Left colon (tissue), 2 donors: Measurements from ENCODE around the gene NHERF2. TPM values are rescaled to one million over a fixed set of nuclear protein-coding genes. Genes with fewer than 3 reads are reported as not detected.

Experiments
- ATAC-seq: fragments of 200-7000 bp; cut with Tn5 transposase; one replicate; pipeline ENCODE4 v1.9.1; 2020; ENCODE audit warnings: mild to moderate bottlenecking, moderate library complexity
- DNase-seq, 2 donors: peaks; one replicate each; pipeline ENCODE4 v3.0.0-alpha.2; 2020
- intact Hi-C, 2 donors: fragments of 100-400 bp; cut with DNase I in 1 of 2; cut with micrococcal nuclease in 1 of 2; formaldehyde crosslinking; loops; one replicate each; pipeline versions ENCODE4 v1.11.2 to v1.14.0; 2022; cut with DNase I, micrococcal nuclease
- long read RNA-seq: library from polyadenylated mRNA; unstranded; transcript quantifications from one replicate; pipeline ENCODE4 v2.0.0, GENCODE V29; 2021
- total RNA-seq, 2 donors: library from RNA; stranded (reverse); fragmentation: NEBNext Ultra II Directional; extraction: Animal tissue kit (Norgen Biotek cat#: 25700); gene quantifications; one replicate each; pipeline ENCODE4 v1.2.1, GENCODE V29; 2021
- donor health status: DM: no; HTN: no; CAD: no.
- donor health status: DM: yes; HTN: yes; CAD: no.

The NHERF2 gene
- 10 to 100 TPM; 69.3 to 73.7 TPM for total RNA-seq
- long read RNA-seq, transcript SLC9A3R2-201 (7 exons, 2,194 nt), result major isoform, 6 of 11 reads
- long read RNA-seq, partial matches to known transcripts, result 0 of 11 reads
- long read RNA-seq, other reads (novel, unspliced or antisense), result 1 of 11 reads

DNA sequence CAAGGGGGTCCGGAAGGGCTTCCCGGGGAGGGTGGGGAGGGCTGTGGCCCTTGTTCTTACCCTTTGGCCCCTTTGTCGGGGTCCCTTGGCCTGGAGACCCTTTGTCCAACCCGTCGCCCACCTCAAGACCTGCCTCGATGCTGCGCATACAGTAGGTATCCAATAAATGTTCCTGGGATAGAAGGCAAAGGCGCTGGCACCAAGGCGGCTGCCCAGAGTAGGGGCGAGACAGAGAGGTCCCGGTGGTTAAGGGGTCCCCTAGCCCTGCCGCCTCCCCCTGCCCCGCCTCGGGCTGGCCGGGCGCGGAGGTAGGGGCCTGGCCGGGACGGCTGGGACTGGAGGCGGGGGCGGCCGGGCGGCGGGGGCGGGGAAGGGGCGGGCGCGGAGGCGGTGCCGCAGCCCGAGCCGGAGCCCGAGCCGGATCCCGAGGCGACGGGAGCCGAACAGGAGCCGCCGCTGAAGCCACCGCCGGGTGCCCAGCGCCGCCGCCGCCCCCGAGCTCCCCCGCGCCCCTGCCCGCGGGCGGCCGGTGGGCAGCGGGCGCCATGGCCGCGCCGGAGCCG, at the start of gene NHERF2:
Gene NHERF2, plus strand, starts transcription at position 442 of the 563 bp plus-strand sequence. Its CDS starts 104 bp downstream, at position 546.
- DNase-seq, result no peak
- intact Hi-C loops, result loop anchor here in 1 of 2 donors (5.0 kb wide), 1 partner anchor 116 kb away; no protein-coding TSS in a partner anchor
- ATAC-seq, result peak; percentile 33

DNA sequence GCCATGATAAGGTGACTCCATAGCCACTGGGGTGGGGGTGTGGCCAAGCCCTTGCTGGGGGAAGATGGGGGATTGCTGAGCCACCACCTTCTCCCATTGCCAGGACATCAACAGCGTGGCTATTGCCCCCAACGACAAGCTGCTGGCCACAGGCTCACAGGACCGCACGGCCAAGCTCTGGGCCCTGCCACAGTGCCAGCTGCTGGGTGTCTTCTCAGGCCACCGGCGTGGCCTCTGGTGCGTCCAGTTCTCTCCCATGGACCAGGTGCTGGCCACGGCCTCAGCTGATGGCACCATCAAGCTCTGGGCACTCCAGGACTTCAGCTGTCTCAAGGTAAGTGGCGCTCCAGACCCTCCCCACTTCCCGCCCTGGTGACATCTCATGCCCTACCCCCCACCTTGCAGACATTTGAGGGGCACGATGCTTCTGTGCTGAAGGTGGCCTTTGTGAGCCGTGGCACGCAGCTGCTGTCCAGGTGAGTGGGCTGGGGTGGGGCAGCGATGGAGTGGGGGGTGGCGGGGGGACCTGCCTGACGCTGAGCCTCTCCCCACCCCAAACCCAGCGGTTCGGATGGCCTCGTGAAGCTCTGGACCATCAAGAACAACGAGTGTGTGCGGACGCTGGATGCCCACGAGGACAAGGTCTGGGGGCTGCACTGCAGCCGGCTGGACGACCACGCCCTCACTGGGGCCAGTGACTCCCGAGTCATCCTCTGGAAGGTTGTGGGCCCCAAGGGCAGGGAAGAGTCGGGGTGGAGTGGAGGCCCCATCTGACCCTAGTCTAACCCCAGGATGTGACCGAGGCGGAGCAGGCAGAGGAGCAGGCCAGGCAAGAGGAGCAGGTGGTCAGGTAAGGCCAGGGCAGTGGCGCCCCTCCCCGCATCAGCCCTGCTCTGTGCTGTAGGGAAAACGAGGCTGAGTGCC, 49.5 kb upstream of the NHERF2 start:
- peak in 1 of 2 donors; percentile 9 for DNase-seq
- no peak for ATAC-seq
- intact Hi-C loops, result no loop called here

DNA sequence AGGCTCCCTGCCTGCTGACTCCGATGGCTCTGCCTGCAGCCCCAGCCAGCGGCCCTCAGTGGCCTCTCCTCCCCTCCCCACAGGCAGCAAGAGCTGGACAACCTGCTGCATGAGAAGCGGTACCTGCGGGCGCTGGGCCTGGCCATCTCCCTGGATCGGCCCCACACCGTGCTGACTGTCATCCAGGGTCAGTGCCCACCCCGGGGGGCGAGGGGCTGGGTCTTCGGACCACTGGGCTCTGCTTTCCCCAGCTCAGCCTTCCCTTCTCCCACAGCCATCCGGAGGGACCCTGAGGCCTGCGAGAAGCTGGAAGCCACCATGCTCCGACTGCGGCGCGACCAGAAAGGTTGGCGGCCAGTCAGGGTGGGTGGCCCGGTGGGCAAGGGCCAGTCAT, 48.8 kb upstream of the NHERF2 start:
- ATAC-seq, result no peak
- no peak for DNase-seq
- intact Hi-C loops, result no loop called here

GRCh38 chr16:1978476-1979120, 48.1 kb upstream of the NHERF2 start:
- intact Hi-C loops, result no loop called here
- ATAC-seq, result peak; percentile 0
- peak in 1 of 2 donors; percentile 32 for DNase-seq

DNA sequence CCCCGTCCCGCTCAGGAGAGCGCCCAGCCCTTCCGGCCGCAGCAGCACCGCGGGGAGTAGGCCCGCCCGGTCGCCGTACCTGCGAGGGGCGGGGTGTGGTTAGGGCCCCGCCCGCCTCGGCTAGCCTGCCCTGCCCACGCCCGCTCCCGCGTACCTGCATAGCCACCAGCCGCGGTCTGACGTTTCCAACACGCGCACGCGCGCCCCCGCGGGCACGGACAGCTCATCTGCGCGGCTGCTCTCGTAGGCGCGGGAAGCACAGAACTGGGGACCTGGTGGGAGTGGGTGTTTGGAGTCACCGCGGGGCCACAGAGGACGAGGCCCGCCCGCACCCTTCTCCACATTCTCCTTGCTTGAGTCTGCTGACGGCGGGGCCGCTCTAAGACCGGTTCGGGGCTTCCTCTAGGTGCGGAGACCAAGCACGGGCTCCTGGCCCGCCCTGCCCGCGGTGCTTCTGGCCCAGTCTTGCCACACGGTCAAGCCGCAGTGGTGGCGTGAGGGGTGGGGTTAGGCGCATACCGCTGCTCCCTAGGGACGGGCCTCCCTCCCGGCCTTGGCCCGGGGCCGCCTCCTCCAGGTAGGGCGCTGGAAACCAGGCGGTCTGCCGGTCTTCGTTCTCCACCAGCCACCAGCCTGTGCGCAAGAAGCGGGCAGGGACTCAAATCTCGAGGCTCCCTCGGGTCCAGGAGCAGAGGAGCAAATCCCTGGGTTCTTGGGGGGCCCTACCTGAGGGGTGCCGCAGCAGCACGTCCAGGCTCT, 47.3 kb upstream of the NHERF2 start:
- ATAC-seq, result peak; percentile 57
- DNase-seq, result peak; percentile 90 to 92
- intact Hi-C loops, result no loop called here

- intact Hi-C loops, result no loop called here
- ATAC-seq (peak; percentile 6), DNase-seq (peak in 1 of 2 donors; percentile 60)
These were observed 46.5 kb upstream of the NHERF2 start for GRCh38 chr16:1980030-1980769.

DNA sequence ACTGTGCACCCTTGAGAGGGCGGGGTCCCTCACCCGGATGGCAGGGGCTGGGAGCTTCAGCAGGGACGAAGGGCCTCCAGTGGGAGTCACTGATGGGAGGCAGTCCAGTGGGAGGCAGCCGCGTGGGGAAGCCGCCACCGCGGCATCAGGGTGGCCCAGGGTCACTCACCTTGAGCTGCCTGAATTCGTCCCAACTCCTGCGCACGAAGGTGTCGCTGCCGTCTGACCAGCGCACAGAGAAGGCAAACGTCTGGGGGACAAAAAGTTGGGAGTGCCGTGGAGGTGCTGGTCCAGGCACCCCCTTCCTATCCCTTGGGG, 46.0 kb upstream of the NHERF2 start:
- intact Hi-C loops, result no loop called here
- DNase-seq, result no peak
- no peak for ATAC-seq

DNA sequence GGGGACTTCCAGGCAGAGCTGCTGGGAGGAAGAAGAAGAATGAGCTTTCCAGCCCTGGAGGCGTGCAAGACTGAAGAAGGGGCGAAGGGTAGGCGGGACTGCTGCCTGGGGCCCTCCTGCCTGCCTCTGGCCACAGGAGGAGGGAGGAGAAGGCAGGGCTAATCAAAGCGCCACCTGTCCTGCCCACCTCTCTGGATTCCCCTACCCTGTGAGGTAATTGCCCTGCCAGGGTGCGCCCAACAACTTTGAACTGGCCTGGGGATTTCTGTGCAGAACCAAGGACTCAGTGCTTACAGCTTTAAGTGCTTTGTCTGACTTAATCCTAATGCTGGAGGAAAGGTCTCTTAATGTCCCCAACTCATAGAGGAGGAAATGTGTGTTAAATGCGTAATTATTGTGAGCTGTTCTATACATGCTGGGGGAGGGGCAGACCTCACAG, 45.3 kb upstream of the NHERF2 start, which contains the start of gene NOXO1:
Gene NOXO1, minus strand, starts transcription at position 72 of the 439 bp plus-strand sequence. CDS start 290 bp downstream, outside the sequence.
- intact Hi-C loops, result no loop called here
- ATAC-seq, result peak; percentile 44
- peak; percentile 81 to 89 for DNase-seq

GRCh38 chr16:1982013-1982433, 44.7 kb upstream of the NHERF2 start:
- intact Hi-C loops, result no loop called here
- peak; percentile 72 to 82 for DNase-seq
- peak; percentile 34 for ATAC-seq

DNA sequence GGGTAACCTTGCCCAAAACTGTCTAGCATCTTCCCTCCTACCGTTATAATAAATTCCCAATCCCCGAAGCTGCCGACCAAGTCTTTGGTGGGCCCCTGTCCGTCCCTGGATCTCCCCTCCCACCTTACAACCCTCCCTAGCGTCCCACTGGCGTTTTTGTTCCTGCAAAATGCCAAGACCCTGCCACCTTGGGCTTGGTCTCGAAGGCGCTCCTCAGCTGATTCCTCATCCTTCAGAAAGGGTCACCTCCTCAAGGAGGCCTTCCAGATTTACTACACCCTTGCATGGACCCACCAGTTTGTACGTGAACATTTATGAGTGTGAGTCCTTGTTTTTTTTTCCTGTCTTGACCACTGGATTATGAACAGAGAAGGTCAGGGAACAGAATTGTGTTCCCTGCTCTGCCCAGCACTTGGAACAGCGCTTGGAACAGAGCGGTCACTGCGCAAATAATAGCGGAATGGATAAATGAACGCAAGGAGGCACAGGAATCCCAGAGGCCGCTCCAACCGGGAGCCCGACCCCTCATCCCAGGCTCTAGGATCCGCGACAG, 43.6 kb upstream of the NHERF2 start:
- no peak for DNase-seq
- ATAC-seq, result no peak
- intact Hi-C loops, result no loop called here

DNA sequence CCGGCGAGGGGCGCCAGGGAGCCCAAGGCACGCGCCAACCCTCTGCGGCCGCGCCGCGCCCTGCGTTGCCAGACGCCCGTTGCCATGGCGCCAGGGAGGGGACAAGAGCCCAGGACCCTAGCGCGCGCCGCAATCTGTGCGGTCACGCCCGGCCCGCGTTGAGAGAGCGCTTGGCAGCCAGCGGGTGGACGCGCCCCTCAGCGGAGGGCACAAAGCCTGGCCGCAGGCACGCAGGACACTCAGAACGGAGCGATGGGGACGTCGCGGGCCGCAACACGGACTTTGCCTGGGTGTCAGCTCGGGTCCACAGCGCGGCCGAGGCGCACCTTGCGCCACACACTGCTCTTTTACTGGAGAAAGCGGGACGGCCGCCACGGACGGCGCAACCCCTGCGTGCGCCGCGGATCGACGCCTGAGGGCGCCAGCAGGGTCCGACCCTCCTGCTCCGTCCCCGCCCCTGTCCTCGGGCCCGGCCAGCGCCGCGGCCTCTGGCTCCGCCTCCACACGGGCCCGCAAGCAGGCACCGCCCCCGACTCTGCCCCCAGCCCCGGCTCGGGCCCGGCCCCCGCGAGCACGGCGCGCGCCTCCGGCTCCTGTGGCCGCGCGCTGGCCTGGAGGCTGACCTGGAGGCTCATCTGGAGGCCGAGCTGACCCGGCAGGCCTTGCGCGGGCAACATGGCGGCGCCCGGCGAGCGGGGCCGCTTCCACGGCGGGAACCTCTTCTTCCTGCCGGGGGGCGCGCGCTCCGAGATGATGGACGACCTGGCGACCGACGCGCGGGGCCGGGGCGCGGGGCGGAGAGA, 43.0 kb upstream of the NHERF2 start, which contains the start of gene GFER:
Gene GFER, plus strand, starts transcription at position 650 of the 803 bp plus-strand sequence. Its CDS starts 26 bp downstream, at position 676.
- intact Hi-C loops, result no loop called here
- ATAC-seq (peak; percentile 51), DNase-seq (peak; percentile 90 to 92)

- DNase-seq (peak in 1 of 2 donors; percentile 69), ATAC-seq (peak; percentile 8)
- intact Hi-C loops, result no loop called here
These were observed 42.1 kb upstream of the NHERF2 start for GRCh38 chr16:1984347-1985225.

DNA sequence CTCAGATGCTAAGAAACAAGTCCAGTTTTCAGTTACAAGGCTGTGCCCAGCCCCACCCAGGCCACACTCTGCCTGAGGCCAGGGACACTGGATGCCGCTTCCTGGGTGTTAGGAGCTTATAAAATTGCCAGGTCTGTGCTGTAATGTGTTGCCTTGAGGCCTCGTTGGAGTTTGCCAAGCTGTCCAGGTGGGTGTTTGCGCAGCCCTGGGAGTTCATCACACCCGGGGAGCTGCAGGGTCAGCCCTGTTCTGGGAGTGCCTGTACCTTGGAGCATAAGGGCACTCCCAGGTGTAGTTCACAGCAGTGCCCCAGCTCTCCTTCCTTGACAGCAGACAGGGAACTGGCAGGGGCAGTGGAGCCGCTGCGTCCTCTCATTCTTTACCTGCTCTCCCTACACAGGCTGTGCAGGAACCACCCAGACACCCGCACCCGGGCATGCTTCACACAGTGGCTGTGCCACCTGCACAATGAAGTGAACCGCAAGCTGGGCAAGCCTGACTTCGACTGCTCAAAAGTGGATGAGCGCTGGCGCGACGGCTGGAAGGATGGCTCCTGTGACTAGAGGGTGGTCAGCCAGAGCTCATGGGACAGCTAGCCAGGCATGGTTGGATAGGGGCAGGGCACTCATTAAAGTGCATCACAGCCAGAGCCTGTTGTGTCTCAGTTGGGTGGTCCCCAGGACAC, 41.1 kb upstream of the NHERF2 start:
- DNase-seq (peak; percentile 73 to 82), ATAC-seq (peak; percentile 38)
- intact Hi-C loops, result no loop called here

DNA sequence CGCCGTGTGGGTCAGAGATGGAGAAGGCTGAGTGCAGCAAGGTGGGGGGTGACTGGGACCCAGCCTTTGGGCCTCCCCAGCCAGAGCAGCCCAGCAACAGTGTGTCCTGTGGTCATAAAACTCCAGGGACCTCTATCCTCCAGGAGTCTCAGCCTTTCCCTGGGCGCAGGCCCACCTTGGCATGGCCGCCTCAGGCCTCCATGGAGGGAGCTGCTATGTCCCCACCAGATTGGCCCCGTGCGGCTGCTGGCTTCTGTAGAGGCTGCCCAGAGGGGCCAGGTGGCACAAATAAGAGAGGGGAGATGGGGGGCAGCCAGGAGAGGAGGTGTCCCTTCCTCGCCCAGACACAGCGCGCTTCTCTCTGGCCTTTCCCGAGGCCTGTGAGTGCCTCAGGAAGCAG, 39.5 kb upstream of the NHERF2 start:
- intact Hi-C loops, result no loop called here
- no peak for ATAC-seq
- no peak for DNase-seq
